HG02943 (cell line): Measurements from ENCODE around the gene C19orf18.

Experiments
- ATAC-seq: cut with Tn5 transposase; IDR thresholded peaks from one replicate; pipeline ENCODE4 v1.9.1; 2021; ENCODE audit warnings: mild to moderate bottlenecking, low read depth, moderate library complexity; ENCODE audit not compliant: unreplicated experiment

C19orf18 gene

GRCh38 chr19:57949296-57949695 is 25.0 kb downstream of the C19orf18 start:
- no peak for ATAC-seq

GRCh38 chr19:57947419-57948134 is 26.8 kb downstream of the C19orf18 start, which contains the start of gene ZNF256:
TSS of gene ZNF256 (minus strand) at chr19:57947706. CDS start at chr19:57947474, 232 bp downstream.
- ATAC-seq, result peak; percentile 89

GRCh38 chr19:57947088-57947418 is 27.3 kb downstream of the C19orf18 start:
- no peak for ATAC-seq

GRCh38 chr19:57946316-57946715 is 28.0 kb downstream of the C19orf18 start:
- ATAC-seq, result no peak

- ATAC-seq, result no peak
These were observed 32.7 kb downstream of the C19orf18 start for GRCh38 chr19:57941593-57941992.

GRCh38 chr19:57935731-57936130 is 38.6 kb downstream of the C19orf18 start:
- ATAC-seq, result no peak

GRCh38 chr19:57934820-57935665 is 39.3 kb downstream of the C19orf18 start, which contains the start of gene ZNF418:
TSS of gene ZNF418 (minus strand) at chr19:57935402. CDS start at chr19:57933822, 1,580 bp downstream.
- no peak for ATAC-seq

GRCh38 chr19:57927587-57927986 is 46.7 kb downstream of the C19orf18 start:
- ATAC-seq, result no peak

- peak; percentile 96 for ATAC-seq
These were observed 58.0 kb downstream of the C19orf18 start, which contains the start of gene ZNF417 for GRCh38 chr19:57916168-57916995. TSS of gene ZNF417 (minus strand) at chr19:57916592. CDS start at chr19:57916411, 181 bp downstream.

- ATAC-seq, result no peak
These were observed 59.8 kb downstream of the C19orf18 start for GRCh38 chr19:57914531-57914930.
